GM23248 (cell line): ENCODE results near the gene SHISA5.

Experiments used
- EZH2 ChIP-seq: fragments of 200-600 bp; sonication (generic); IDR thresholded peaks from 2 replicates; pipeline ENCODE4 v1.6.1; 2018; ENCODE audit warnings: antibody characterized with exemption, mild to moderate bottlenecking; ENCODE audit not compliant: insufficient read depth, poor library complexity, severe bottlenecking
- EZH2phosphoT487 ChIP-seq: fragments of 200-600 bp; sonication (generic); IDR thresholded peaks from 2 replicates; pipeline ENCODE4 v1.6.1; 2018; ENCODE audit warnings: antibody characterized with exemption, moderate library complexity, mild to moderate bottlenecking, low read depth; ENCODE audit not compliant: insufficient read depth

DNA sequence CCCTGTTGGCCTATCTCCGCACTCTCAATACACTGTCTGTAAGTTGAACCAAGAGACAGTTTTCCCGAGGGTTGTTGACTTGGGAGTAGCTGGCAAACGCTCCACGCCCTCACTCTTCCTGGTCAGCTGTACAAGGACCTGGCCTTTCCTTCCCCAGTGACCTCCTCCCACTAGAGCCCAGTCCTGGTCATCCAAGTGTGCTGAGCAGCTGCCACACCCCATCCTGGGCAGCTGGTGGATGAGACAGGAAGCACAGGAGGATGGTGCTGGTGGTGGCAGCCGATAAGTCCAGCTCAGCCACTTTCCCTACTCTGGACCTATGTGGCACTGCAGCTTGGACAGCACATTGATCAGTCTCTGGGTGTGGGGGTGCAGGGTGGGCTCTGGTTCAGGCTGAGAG is 32.8 kb upstream of the SHISA5 start:
- TF ChIP-seq EZH2 (no peak), EZH2phosphoT487 (no peak)
